ENCODE data around the gene COL17A1.

Gene COL17A1

GRCh38 chr10:104025524-104025923, 60.2 kb downstream of the COL17A1 start:
- Histone ChIP-seq H3K9me3 (ENCODE audit: control insufficient read depth, low read length) (no peaks in the 10 kb centered on the region), H3K36me3 (ENCODE audit: control insufficient read depth, insufficient read depth, low read length) (peaks cover 6% of the 10 kb centered on the region), H3K4me3 (ENCODE audit: low read length) (no peak overlapping the region)

DNA sequence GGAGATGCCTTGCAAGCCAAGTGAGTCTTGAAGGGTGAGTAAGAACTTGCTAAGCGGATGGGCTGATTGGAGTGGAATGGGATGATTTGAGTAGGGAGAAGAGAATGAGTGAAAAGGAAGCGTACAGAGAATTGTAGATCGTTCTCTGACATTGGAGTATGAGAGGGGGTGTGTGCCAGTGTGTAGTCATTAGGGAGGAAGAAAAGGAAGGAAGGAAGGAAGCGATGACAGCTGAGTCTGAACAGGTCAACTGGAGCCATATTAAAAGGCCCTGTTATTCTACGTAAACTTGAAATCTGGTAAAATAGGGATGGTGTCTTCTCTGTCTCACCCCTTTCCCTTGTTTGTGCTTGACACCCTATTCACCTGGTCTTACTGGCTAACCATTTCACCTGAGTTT, 63.7 kb downstream of the COL17A1 start:
- H3K9me3 ChIP-seq (ENCODE audit: control insufficient read depth, low read length), result no peaks in the 10 kb centered on the region
- H3K27me3 ChIP-seq (ENCODE audit: control insufficient read depth, insufficient read depth, low read length), result no peaks in the 10 kb centered on the region
- H3K4me3 ChIP-seq (ENCODE audit: low read length), result no peak overlapping the region
- H3K9ac ChIP-seq (ENCODE audit: low read length), result no peak overlapping the region
- no peaks in the 10 kb centered on the region for H3K4me1 ChIP-seq (ENCODE audit: control insufficient read depth, insufficient read depth, low read length)
- peaks cover 6% of the 10 kb centered on the region for H3K36me3 ChIP-seq (ENCODE audit: control insufficient read depth, insufficient read depth, low read length)

More at GRCh38 chr10:104025524-104025923, 60.2 kb downstream of the COL17A1 start:
- Histone ChIP-seq H3K27me3 (ENCODE audit: control insufficient read depth, insufficient read depth, low read length) (no peaks in the 10 kb centered on the region), H3K4me1 (ENCODE audit: control insufficient read depth, insufficient read depth, low read length) (no peaks in the 10 kb centered on the region), H3K9ac (ENCODE audit: low read length) (no peak overlapping the region)

DNA sequence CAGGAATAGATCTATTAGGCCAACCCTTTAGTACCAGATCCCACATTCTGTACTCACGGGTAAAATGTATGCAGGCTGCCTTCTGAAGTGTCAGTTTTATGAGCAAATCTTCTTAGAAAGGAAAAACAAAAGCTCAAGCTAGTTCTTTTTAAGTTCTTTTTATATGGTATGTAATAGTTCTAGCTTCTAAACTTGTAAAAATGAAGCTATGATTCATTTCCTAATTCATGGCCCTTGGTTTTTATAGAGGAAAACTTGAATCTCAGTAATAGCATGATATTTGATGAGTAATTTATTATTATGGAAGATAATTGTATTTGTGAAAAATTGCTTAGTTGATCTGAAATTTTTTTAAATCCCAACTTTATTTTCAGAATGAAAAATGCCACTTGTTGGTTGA, 64.4 kb downstream of the COL17A1 start:
- H3K36me3 ChIP-seq (ENCODE audit: control insufficient read depth, insufficient read depth, low read length), result peaks cover 6% of the 10 kb centered on the region
- H3K9me3 ChIP-seq (ENCODE audit: control insufficient read depth, low read length), result no peaks in the 10 kb centered on the region
- H3K4me1 ChIP-seq (ENCODE audit: control insufficient read depth, insufficient read depth, low read length), result no peaks in the 10 kb centered on the region
- no peak overlapping the region for H3K4me3 ChIP-seq (ENCODE audit: low read length)
- H3K9ac ChIP-seq (ENCODE audit: low read length), result no peak overlapping the region
- no peaks in the 10 kb centered on the region for H3K27me3 ChIP-seq (ENCODE audit: control insufficient read depth, insufficient read depth, low read length)

DNA sequence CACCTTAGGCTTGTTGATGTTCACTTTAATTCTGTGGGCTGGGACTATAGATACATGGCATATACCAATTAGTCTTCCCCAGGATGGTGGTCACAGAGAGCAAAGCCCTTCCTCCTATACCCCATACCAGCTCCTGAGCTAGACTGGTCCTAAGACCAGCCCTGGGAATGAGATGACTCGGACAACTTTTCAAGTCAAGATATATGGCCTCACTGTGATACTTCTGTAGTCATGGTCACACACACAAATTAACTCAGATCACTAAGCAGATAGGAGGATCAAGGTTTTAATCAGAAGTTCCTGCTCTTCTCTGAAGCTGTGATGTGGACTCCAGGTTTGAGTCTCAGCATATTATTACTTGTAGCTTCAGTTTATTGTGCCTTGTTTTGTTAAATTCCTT, 65.7 kb downstream of the COL17A1 start:
- Histone ChIP-seq H3K9ac (ENCODE audit: low read length) (no peak overlapping the region), H3K27me3 (ENCODE audit: control insufficient read depth, insufficient read depth, low read length) (no peaks in the 10 kb centered on the region), H3K4me1 (ENCODE audit: control insufficient read depth, insufficient read depth, low read length) (no peaks in the 10 kb centered on the region), H3K4me3 (ENCODE audit: low read length) (no peak overlapping the region), H3K9me3 (ENCODE audit: control insufficient read depth, low read length) (no peaks in the 10 kb centered on the region), H3K36me3 (ENCODE audit: control insufficient read depth, insufficient read depth, low read length) (peaks cover 6% of the 10 kb centered on the region)

DNA sequence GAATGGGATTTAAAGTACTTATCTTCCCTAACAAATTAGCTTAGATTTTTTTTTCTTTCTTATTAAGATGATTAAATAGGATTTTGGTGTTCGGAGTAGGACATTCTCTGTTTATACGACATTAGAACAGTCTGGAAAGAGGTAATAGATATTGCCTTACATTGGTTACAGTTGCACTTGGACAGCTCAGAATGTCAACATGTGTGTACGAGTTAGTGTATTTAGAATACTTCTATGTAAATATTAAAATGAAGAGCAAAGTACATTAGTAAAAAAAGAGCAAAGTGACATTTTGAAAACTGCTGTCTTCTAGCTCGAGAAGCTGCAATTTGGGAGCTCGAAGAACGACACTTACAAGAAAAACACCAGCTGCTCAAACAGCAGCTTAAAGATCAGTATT, 67.2 kb downstream of the COL17A1 start:
- Histone ChIP-seq H3K4me1 (ENCODE audit: control insufficient read depth, insufficient read depth, low read length) (no peaks in the 10 kb centered on the region), H3K4me3 (ENCODE audit: low read length) (no peak overlapping the region), H3K9me3 (ENCODE audit: control insufficient read depth, low read length) (no peaks in the 10 kb centered on the region), H3K9ac (ENCODE audit: low read length) (no peak overlapping the region), H3K36me3 (ENCODE audit: control insufficient read depth, insufficient read depth, low read length) (peaks cover 6% of the 10 kb centered on the region), H3K27me3 (ENCODE audit: control insufficient read depth, insufficient read depth, low read length) (no peaks in the 10 kb centered on the region)

DNA sequence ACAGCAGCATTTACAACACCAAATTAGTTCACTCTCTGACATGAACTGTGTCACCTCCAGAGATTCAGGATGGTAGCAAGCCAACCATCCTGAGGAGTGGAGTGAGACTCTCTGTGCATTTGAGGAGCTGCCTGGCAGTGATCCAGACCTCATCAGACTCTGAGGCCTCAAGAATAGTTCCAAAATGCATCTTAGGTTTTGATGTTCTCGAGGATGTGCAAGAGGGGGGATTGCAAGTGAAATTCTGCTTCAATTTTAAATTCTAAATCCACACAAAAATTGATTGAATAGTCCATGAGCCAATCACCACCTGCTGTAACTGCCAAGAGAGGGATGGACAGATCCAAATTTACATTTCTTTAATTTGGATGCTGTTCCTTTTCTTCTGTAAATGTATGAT, 69.0 kb downstream of the COL17A1 start:
- Histone ChIP-seq H3K36me3 (ENCODE audit: control insufficient read depth, insufficient read depth, low read length) (no peaks in the 10 kb centered on the region), H3K4me1 (ENCODE audit: control insufficient read depth, insufficient read depth, low read length) (no peaks in the 10 kb centered on the region), H3K9ac (ENCODE audit: low read length) (no peak overlapping the region), H3K27me3 (ENCODE audit: control insufficient read depth, insufficient read depth, low read length) (no peaks in the 10 kb centered on the region), H3K4me3 (ENCODE audit: low read length) (no peak overlapping the region), H3K9me3 (ENCODE audit: control insufficient read depth, low read length) (no peaks in the 10 kb centered on the region)

GRCh38 chr10:104014176-104014575, 71.5 kb downstream of the COL17A1 start:
- Histone ChIP-seq H3K27me3 (ENCODE audit: control insufficient read depth, insufficient read depth, low read length) (no peaks in the 10 kb centered on the region), H3K36me3 (ENCODE audit: control insufficient read depth, insufficient read depth, low read length) (no peaks in the 10 kb centered on the region), H3K4me3 (ENCODE audit: low read length) (no peak overlapping the region), H3K9me3 (ENCODE audit: control insufficient read depth, low read length) (no peaks in the 10 kb centered on the region), H3K4me1 (ENCODE audit: control insufficient read depth, insufficient read depth, low read length) (no peaks in the 10 kb centered on the region), H3K9ac (ENCODE audit: low read length) (no peak overlapping the region)

DNA sequence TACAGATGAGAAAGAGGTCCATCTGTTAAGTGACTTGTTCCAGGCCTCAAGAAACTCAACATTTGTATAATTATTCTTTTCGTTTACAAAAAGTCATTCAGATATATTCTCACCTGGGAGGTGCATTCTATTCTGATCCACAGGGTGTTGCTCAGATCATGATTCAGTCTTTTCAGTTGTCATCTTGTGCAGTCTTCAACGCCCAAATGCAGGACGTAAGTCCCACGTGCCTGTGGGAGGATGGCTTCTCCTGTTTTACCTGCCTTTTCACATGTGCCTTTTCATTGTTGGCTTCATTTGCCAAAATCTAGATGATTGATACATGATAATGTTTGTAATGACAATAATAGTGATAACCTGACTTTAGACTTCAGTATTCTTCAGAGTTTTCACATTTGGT, 72.2 kb downstream of the COL17A1 start:
- Histone ChIP-seq H3K9me3 (ENCODE audit: control insufficient read depth, low read length) (no peaks in the 10 kb centered on the region), H3K4me1 (ENCODE audit: control insufficient read depth, insufficient read depth, low read length) (no peaks in the 10 kb centered on the region), H3K27me3 (ENCODE audit: control insufficient read depth, insufficient read depth, low read length) (no peaks in the 10 kb centered on the region), H3K4me3 (ENCODE audit: low read length) (no peak overlapping the region), H3K9ac (ENCODE audit: low read length) (no peak overlapping the region), H3K36me3 (ENCODE audit: control insufficient read depth, insufficient read depth, low read length) (no peaks in the 10 kb centered on the region)

GRCh38 chr10:104011904-104012303, 73.8 kb downstream of the COL17A1 start:
- Histone ChIP-seq H3K9ac (ENCODE audit: low read length) (no peak overlapping the region), H3K36me3 (ENCODE audit: control insufficient read depth, insufficient read depth, low read length) (no peaks in the 10 kb centered on the region), H3K9me3 (ENCODE audit: control insufficient read depth, low read length) (no peaks in the 10 kb centered on the region), H3K27me3 (ENCODE audit: control insufficient read depth, insufficient read depth, low read length) (no peaks in the 10 kb centered on the region), H3K4me3 (ENCODE audit: low read length) (no peak overlapping the region), H3K4me1 (ENCODE audit: control insufficient read depth, insufficient read depth, low read length) (no peaks in the 10 kb centered on the region)

- peaks cover 6% of the 10 kb centered on the region for H3K36me3 ChIP-seq (ENCODE audit: control insufficient read depth, insufficient read depth, low read length)
- H3K27me3 ChIP-seq (ENCODE audit: control insufficient read depth, insufficient read depth, low read length), result no peaks in the 10 kb centered on the region
- no peak overlapping the region for H3K4me3 ChIP-seq (ENCODE audit: low read length)
- H3K4me1 ChIP-seq (ENCODE audit: control insufficient read depth, insufficient read depth, low read length), result no peaks in the 10 kb centered on the region
- no peaks in the 10 kb centered on the region for H3K9me3 ChIP-seq (ENCODE audit: control insufficient read depth, low read length)
- H3K9ac ChIP-seq (ENCODE audit: low read length), result no peak overlapping the region
Observed at GRCh38 chr10:104005172-104005863, 80.4 kb downstream of the COL17A1 start.

GRCh38 chr10:104002911-104003310, 82.8 kb downstream of the COL17A1 start:
- no peaks in the 10 kb centered on the region for H3K9me3 ChIP-seq (ENCODE audit: control insufficient read depth, low read length)
- H3K9ac ChIP-seq (ENCODE audit: low read length), result no peak overlapping the region
- H3K27me3 ChIP-seq (ENCODE audit: control insufficient read depth, insufficient read depth, low read length), result no peaks in the 10 kb centered on the region
- peaks cover 6% of the 10 kb centered on the region for H3K36me3 ChIP-seq (ENCODE audit: control insufficient read depth, insufficient read depth, low read length)
- H3K4me1 ChIP-seq (ENCODE audit: control insufficient read depth, insufficient read depth, low read length), result no peaks in the 10 kb centered on the region
- no peak overlapping the region for H3K4me3 ChIP-seq (ENCODE audit: low read length)

- H3K9ac ChIP-seq (ENCODE audit: low read length), result no peak overlapping the region
- H3K36me3 ChIP-seq (ENCODE audit: control insufficient read depth, insufficient read depth, low read length), result no peaks in the 10 kb centered on the region
- no peaks in the 10 kb centered on the region for H3K9me3 ChIP-seq (ENCODE audit: control insufficient read depth, low read length)
- no peaks in the 10 kb centered on the region for H3K4me1 ChIP-seq (ENCODE audit: control insufficient read depth, insufficient read depth, low read length)
- H3K27me3 ChIP-seq (ENCODE audit: control insufficient read depth, insufficient read depth, low read length), result no peaks in the 10 kb centered on the region
- H3K4me3 ChIP-seq (ENCODE audit: low read length), result no peak overlapping the region
Observed at GRCh38 chr10:103998805-103999204, 86.9 kb downstream of the COL17A1 start.

GRCh38 chr10:103995134-103995533, 90.5 kb downstream of the COL17A1 start:
- no peaks in the 10 kb centered on the region for H3K27me3 ChIP-seq (ENCODE audit: control insufficient read depth, insufficient read depth, low read length)
- no peak overlapping the region for H3K9ac ChIP-seq (ENCODE audit: low read length)
- H3K4me1 ChIP-seq (ENCODE audit: control insufficient read depth, insufficient read depth, low read length), result no peaks in the 10 kb centered on the region
- no peak overlapping the region for H3K4me3 ChIP-seq (ENCODE audit: low read length)
- H3K9me3 ChIP-seq (ENCODE audit: control insufficient read depth, low read length), result no peaks in the 10 kb centered on the region
- H3K36me3 ChIP-seq (ENCODE audit: control insufficient read depth, insufficient read depth, low read length), result no peaks in the 10 kb centered on the region

All from mucosa of stomach (tissue), 1 donor.